SHP77 (cell line): ENCODE data around the gene KLRD1.
"Not testable (repeated sequence)": the region's sequence is repeated elsewhere in the genome, so short reads cannot be mapped to it uniquely, and the experiment has no call there.

Experiments used
- DNase-seq, 2 experiments: peaks; one replicate each; lab custom pipeline; 2025; lab: John Stamatoyannopoulos, UW

Gene KLRD1, protein sequence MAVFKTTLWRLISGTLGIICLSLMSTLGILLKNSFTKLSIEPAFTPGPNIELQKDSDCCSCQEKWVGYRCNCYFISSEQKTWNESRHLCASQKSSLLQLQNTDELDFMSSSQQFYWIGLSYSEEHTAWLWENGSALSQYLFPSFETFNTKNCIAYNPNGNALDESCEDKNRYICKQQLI

DNA sequence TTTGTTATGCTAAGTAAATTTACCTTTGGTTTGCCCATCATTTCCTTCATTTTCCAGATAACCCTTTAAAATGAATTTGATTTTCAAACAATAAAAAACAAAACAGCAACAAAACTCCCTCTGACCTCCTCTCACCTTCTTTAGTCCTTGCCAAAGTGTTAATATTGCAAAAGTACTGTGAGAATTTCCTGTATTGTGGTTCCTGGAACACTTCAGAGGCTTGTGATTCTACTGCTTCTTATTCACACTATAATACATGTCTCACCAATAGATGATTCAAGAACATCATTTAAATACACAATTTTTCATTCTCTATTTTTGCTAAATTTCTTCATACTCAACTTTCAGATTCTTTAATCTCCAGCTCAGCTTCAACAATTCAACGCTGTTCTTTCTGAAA, at the start of gene KLRD1:
KLRD1 (plus strand) TSS at position 241 of the 400 bp plus-strand sequence. CDS start 208 bp downstream, outside the sequence.
- no peak for DNase-seq

DNA sequence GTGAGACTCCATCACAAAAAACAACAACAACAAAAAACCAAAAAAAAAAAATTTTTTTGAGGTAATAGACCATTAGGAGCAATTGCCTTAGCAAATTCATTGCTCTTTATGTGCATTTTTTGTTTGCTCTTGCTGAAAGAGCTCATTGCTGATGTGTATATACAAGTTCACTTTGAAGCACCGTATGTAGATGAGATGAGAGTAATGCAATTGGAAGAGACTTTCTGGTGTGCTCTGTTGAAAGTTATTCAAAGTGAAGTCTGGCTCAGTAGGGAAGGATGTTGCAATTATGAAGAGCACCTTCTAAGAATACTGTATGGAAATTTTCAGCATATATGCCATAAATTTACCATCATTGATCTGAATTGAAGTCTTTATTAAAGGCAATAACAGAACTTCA, 46.7 kb upstream of the KLRD1 start:
- no peak for DNase-seq

DNA sequence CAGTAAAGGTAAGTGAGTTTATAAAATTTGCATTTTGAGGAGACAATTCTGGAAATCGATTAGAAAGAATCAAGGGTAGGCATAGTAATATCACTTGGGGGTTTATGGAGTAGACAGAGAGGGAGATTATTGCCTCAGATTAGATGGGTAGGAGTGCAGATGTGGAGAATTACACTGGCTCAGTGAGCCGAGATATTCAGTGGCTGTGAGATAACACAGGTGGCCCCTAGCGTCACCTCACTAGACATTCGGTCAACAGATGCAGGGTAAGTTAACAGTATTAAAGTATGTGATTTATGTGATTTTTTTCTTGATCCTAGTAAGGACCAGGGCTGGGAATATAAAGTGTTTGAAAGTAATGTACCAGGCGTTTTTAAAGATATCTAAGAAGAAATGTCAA, 39.6 kb upstream of the KLRD1 start:
- no peak for DNase-seq

DNA sequence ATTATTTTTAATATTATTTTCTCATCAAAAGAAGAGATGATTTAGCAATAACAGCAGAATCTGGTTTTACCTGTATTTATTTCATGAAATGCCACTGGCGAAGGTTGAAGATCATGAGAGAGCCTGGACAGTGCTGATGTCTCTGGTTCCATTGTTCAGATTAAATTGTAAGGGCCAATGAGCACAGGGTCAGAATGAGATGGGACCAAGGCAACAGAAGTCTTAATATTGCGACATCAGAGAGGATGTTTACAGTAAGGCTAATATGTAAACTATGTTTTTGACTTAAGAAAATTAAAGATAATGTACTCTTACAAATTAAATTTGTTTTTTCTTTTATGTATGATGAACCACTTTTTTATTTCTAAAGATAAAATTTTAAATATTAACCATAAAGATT, 35.2 kb upstream of the KLRD1 start:
- DNase-seq = no peak

DNA sequence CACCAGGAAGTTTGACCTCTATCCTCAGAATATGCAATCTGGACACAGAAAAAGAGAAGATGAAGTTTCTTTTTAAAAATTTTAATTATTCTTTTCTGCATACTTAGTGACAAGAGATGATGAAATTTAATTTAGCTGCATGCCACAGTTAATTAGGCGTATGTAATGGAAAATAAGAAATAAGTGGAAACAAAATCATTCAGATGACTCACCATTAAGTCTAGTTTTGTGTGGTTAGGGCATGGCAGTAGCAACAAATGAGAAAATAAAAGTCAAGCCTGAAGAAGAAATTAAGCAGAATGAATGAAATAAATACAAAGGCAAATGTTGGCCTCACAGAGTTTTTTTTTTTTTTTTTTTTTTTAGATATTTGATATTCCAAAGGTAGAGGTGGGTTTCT, 30.9 kb upstream of the KLRD1 start:
- no peak for DNase-seq

DNA sequence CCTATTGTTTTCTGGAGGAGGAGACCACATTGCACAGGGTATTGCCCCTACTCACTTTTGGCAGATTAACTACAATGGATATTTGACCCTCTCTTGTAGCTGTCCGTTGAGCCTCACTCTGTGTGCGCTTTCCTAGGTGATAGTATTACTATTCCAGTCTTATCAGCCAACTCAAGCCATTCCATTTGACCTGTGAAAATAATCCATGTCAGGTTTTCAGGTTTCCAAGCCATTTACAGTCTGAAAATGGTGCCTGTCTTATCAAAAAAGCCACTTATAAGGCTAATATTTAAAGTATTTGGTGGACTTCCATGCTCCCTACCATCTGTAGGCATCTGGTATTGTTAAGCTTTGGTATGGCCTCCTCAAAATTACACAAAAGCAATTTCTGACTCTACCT, 29.6 kb upstream of the KLRD1 start:
- DNase-seq = no peak

DNA sequence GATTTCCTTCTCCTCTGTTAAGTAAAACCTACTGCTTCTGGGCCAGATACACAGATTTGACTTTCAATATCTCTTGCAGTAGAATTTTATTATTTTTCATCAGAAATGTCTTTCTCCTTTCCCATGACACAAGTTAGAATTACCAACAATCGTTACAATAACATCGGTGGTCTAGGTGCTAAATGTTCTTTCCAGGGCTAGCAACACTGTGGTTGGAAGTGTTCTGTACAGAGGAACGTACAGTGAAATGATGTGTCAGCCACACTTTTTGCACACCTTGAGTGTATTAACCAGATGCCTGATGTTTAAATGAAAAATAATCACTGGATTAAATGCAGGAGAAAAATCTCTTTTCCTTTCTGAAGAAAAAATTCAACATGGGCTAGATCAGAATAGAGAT, 27.7 kb upstream of the KLRD1 start:
- no peak for DNase-seq

DNA sequence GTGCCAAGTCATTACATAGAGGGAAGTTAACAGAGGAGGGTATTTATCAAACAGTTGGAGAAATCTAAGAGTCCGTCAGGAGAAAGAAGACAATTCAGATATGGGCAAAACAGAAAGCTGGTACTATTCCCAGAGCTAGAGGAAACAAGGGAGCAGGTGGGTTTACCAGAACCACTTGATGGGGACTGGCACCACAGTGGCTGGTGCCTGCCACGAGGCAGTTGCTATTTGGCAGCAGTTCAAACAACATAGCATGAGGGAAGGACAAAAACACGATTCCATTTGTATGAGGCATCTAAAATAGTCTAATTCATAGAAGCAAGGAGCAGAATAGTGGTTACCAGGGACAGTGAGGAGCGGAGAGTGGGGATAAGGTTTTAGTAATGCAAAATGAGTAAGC, 24.6 kb upstream of the KLRD1 start:
- DNase-seq = peak; percentile 12 to 20

DNA sequence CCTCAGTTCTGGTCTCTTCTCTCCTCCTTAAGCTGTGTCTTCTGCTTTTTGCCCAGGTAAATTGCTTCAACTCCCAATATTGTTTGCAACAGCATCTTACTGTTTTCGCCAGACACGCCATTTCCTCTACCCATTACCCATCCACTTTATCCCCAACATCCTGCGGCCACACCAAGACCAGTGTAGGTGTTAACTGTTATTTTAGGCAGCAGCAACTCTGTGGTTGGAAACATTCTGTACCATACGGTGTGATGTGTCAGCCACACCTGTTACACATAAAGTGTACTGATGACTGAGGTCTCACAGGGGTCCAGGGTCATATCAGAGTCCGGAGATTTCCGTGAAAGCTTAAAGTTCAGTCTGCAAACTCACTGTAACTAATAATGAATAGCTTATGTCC, 21.8 kb upstream of the KLRD1 start:
- DNase-seq = no peak

DNA sequence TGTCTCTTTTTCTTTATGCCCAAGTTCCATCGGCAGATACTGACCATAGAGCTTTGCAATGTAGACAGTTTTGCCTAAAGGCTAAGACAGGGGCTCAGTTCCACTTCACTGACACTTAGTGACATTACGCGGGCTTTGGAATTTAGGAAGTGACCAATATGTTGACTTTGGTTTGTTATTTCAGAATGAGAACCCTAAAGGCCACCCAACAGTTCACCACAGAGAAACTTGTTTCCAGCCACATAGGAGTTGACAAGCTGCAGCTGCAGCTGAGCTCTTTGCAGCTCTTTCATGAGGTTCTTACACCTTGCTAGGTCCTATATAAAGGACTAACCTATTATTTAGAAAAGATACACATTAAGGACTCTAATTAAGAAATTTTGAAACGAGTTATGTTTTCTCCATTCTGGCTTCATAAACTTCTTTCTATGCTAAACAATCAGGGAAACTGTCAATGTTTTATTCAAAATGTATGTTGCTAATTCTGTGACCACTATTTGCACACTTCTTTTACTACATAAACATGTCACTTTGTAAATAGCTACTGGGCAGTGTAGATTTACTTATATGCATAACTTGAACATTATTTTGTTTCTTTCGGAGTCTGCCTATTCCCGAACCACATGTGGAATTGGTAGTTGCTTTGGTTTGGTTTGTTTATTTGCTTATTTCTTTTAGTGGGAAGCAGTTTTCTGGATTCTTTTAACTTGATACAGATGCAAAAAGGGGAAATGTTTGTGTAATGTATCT, 18.5 kb upstream of the KLRD1 start:
- no peak for DNase-seq

DNA sequence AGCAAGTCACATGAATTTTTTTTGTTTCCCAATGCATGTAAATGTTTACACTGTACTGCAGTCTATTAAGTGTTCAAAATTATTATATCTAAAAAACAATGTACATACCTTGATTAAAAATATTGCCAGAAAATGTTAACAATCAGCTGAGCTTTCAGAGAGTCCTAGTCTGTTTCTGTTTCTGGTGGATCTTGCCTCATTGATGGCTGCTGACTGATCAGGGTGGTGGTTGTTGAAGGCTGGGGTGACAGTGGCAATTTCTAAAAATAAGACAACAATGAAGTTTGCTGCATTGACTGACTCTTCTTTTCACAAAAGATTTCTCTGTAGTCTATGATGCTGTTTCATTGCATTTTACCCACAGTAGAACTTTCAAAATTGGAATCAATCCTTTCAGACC, 16.6 kb upstream of the KLRD1 start:
- no peak for DNase-seq

DNA sequence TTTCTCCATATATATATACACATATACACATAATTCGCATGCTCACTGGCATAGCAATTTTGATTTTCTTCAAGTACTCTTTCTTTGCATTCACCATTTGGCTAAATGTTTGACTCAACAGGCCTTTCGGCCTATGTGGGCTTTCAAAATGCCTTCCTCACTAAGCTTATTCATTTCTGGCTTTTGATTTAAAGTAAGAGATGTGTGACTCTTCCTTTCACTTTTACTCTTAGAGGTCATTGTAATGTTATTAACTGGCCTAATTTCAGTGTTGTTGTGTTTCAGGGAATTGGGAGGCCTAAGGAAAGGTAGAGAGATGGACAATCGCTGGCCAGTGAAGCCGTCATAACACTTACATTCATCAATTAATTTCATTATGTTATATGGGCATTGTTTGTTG, 14.5 kb upstream of the KLRD1 start:
- no peak for DNase-seq

DNA sequence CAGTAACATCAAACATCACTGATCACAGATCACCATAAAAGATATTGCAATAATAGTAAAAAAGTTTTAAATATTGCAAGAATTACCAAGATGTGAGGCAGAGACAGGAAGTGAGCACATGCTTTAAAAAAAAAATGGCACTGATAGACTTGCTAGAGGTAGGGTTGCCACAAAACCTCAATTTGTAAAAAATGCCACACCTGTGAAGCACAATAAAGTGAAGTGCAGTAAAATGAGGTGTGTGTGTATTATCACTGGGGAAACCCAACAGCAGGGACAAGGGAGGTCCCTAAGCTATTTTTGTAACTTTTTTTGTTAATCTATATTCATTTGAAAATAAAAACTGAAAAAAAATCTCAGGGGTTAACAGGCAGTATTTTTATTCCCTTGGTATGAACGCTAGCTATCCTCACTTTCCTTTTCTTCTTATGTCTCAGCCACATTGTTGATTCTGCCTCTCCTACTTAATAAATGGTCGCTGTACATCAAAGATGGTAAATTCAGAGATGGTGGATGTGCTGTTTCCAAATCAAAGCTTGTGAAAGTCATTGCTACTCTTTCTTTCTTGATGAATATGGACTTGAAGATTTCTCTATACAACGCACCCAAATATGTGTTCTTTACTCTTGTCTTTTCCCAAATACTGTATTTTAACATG, 14.0 kb upstream of the KLRD1 start:
- DNase-seq = no peak

DNA sequence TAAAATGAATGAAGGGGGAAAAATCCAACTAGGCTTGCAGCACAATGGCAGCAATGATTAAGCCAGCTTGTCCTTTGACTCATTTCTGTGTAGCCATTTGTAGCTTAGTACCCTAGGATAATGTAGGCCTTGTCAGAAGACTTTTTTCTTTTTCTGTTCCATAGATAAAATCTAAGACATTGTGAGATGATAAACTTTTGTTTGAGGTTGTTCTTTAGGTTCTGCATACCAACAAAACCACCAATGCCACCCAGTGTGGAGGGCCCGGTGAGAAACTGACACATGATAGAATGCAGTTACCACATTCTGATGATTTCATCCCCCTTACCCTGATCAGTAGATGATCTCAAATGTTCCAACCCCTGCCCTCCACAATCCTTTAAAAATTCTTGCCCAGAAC, 6.6 kb upstream of the KLRD1 start:
- no peak for DNase-seq

DNA sequence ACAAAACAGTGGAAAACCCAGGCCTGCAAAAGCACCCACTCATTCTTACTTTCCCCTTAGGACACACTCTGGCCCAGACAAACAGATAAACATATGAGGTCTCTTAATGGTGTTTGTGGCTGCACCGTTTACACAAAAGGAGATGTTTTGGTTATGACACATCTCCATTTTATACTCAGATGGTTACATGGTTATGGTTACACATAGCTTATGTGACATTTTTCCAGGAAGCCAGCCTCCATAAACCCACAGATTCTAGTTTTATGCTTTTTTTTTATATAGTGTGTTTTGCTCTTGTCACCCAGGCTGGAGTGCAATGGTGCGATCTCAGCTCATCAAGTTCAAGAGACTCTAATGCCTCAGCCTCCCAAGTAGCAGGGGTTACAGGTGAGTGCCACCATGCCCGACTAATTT, 3.5 kb upstream of the KLRD1 start:
- no peak for DNase-seq

DNA sequence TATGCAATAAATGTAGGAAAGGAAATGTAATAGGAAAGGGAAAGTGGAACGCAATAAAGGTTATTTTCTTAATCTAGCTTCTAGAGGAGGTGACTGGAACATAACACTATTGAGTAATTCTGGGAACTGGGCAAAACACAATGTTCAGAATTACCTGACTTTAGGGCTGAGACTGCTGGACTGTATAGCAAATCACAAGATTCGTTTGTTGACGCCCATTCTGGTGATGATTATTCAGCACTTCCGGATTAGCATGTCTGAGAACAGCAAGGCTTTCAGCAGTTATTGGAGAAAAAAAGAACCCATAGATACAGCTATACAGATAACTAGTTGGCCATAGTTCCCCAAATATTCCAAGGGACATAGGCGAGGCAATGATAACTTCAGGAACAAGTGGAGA, 2.3 kb upstream of the KLRD1 start:
- no peak for DNase-seq

DNA sequence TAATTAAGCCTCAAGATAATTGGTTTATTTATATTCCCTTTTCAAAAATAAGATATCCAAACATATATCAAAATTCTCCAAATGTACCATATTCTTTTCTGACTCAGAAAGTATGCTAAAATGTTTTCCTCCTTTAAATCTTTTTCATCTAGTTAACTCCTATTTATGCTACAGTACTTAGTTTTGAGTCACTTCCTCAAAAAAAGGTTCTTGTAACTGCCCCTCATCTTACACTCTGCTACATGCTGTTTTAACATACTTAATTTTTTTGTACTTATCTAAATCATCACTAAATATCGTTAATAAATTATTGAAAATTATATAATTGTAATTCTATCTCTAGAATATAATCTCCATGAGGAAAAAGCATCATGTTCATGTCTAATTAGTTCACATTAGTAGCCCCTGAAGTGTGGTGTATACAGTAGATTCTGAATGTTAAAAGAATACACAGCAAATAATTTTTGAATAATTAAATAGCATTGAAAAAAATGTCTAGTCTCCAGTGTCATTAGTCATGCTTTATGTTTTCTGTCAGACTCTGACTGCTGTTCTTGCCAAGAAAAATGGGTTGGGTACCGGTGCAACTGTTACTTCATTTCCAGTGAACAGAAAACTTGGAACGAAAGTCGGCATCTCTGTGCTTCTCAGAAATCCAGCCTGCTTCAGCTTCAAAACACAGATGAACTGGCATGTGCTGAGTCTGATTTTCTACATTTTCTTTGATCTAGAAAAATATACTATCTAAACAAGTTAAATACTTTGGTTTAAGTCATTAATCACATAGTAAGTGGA, 3.5 kb downstream of the KLRD1 start:
- DNase-seq = no peak

DNA sequence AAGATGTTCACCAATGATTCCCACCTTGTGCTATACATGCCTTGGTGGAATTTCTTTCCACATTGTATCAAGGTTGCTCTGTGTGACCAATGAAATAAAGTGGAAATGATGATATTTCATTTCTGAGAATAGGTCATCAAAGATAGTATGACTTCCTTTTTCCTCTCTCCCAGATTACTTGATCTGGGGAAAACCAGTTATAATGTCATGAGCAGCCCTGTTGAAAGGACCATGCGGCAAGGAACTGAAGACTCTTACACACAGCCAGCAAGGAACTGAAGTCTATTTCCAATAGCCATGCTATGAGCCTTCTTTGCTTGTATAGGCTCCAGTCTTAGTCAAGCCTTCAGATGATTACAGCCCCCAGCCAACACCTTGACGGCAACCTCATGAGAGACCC, 11.7 kb downstream of the KLRD1 start:
- DNase-seq = no peak

DNA sequence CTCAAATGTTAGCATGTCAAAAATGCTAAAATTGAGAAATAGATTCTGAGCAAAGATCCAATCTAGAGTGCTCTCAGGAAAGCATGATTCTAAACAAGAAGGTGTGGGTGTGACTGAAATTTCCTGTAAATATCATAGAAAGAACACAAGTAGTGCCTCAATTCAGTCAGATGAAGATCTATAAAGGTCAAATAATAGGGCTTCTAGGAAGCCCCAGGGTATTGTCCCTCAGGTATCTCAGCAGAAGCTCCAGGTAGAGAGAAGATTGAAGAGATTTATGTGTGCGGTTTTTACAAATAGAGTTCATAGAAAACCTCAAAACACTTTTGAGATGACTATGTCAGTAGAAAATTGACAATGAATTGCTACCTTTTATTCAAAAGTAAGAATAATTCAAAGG, 13.0 kb downstream of the KLRD1 start:
- DNase-seq = no peak

DNA sequence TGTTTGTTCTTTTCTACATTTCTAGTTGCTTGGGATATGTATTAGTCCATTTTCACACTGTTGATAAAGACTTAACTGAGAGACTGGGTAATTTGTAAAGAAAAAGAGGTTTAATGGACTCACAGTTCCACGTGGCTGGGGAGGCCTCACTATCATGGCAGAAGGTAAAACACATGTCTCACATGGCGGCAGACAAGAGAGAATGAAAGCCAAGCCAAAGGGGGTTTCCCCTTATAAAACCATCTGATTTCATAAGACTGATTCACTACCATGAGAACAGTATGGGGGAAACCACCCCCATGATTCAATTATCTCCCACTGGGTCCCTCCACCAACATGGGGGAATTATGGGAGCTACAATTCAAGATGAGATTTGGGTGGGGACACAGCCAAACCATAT, 21.0 kb downstream of the KLRD1 start:
- not testable (repeated sequence) for DNase-seq

DNA sequence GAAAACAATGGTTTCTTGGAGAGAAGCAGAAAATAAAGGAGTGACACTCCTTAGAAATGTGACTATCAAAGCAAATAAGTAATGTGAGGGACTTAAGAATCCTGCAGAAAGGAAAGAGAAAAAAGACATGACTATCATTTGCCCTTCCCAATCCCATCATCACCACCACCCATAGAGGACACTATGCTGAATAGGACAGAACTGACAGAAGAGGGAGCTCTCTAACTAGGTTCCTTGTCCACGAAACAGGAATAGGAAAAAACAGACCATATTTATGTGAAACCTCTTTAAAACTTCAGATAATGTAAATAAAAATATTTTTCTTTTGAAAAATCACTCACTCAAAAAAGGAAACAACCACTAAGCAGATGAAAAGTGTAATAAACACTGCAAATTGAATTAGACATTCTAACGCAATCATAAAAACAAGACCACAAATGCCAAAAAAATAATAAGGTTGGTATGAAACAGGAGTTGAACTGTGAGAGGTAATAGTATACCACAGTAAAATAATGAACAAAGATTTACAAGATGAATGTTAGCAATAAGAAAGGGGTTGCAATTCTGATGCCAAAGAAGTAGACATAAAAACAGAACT, 24.1 kb downstream of the KLRD1 start:
- DNase-seq = peak; percentile 8 to 29

DNA sequence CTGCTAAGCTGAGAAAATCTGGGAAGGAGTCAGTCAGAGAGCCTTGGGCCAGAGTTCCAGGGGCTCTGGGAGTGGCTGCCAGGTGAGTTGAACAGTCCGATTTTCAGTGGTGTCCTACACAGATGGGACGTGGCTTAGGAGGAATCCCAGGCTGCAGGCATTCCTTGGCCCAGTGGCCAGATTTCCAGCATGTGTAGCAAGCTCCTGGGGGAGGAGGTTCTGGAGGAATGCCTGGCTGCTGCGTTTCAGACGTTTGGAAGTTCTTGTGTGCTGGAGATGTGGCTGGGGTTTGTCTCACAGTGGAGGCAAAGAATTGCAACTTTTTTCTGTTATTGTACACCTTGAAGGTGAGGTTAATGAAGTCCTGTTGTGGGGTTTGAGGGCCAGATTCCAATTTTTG, 28.5 kb downstream of the KLRD1 start:
- not testable (repeated sequence) for DNase-seq
